H1 (cell line): Measurements from ENCODE around the gene TTBK2. TPM values are rescaled to one million over a fixed set of nuclear protein-coding genes. Genes with fewer than 3 reads are reported as not detected.

Source experiments
- CHD2 ChIP-seq: IDR thresholded peaks from 2 replicates; pipeline ENCODE4 v1.6.1; 2012; ENCODE audit warnings: low read length, improper control_type of control experiment
- EGR1 ChIP-seq: IDR thresholded peaks from 2 replicates; pipeline ENCODE4 v1.6.1; 2011; ENCODE audit warnings: low read depth, low read length, borderline replicate concordance
- EZH2 ChIP-seq: fragments of 200-600 bp; sonication (generic); IDR thresholded peaks from 2 replicates; pipeline ENCODE4 v1.7.1; 2012; ENCODE audit warnings: low read depth, mild to moderate bottlenecking, moderate library complexity, low read length, inconsistent platforms; ENCODE audit not compliant: severe bottlenecking
- HDAC6 ChIP-seq: IDR thresholded peaks from one replicate; pipeline ENCODE4 v1.7.1; 2012; ENCODE audit warnings: low read depth, mild to moderate bottlenecking, inconsistent platforms, low read length, moderate library complexity
- JUND ChIP-seq: IDR thresholded peaks from 2 replicates; pipeline ENCODE4 v1.6.1; 2011; ENCODE audit warnings: mild to moderate bottlenecking, improper control_type of control experiment, low read length
- KDM5A ChIP-seq: fragments of 200-600 bp; IDR thresholded peaks from 2 replicates; pipeline ENCODE4 v1.7.1; 2012; ENCODE audit warnings: mild to moderate bottlenecking, low read length, inconsistent platforms, mixed read lengths
- PHF8 ChIP-seq: fragments of 200-600 bp; sonication (generic); conservative IDR thresholded peaks from 2 replicates; pipeline ENCODE4 v1.7.1; 2012; ENCODE audit warnings: low read depth, mild to moderate bottlenecking, inconsistent platforms, low read length, moderate library complexity
- RBBP5 ChIP-seq: IDR thresholded peaks from 2 replicates; pipeline ENCODE4 v1.7.1; 2012; ENCODE audit warnings: low read depth, mild to moderate bottlenecking, inconsistent platforms, low read length, moderate library complexity, borderline replicate concordance
- SIRT6 ChIP-seq: IDR thresholded peaks from one replicate; pipeline ENCODE4 v1.7.1; 2012; ENCODE audit warnings: low read length, inconsistent platforms
- SP4 ChIP-seq: IDR thresholded peaks from 2 replicates; pipeline ENCODE4 v1.6.1; 2012; ENCODE audit warnings: low read length, inconsistent platforms
- polyA plus RNA-seq, 7 experiments: library from polyadenylated mRNA; depleted of rRNA in 3 of 7; stranded (reverse) in 5 of 7; unstranded in 2 of 7; fragments of >200 nt in 5 of 7; fragments of 200-250 nt in 2 of 7; gene quantifications; 1 replicate in 5 of 7; 2 replicates in 1 of 7; 4 replicates in 1 of 7; pipeline versions ENCODE4 v1.2.1 to v1.2.3, GENCODE V29; 2011 to 2013; ENCODE audit warnings: missing spikeins in 2 of 7, mixed read lengths in 2 of 7
- total RNA-seq: library from RNA; stranded (reverse); fragmentation: NEBNext Ultra II Directional; extraction: Animal tissue kit (Norgen Biotek cat#: 25700); gene quantifications from 2 replicates; pipeline ENCODE4 v1.2.1, GENCODE V29; 2021
- TF ChIP-seq, protein P1 (sequence below): fragments of 300-600 bp; sonication (generic); IDR thresholded peaks from 2 replicates; pipeline ENCODE4 v1.7.1; 2012; ENCODE audit warnings: low read length, moderate library complexity, mild to moderate bottlenecking, inconsistent platforms; ENCODE audit not compliant: insufficient replicate concordance
- TF ChIP-seq, protein P2 (sequence below): IDR thresholded peaks from 2 replicates; pipeline ENCODE4 v1.6.1; 2011; ENCODE audit warnings: low read length, improper control_type of control experiment

TTBK2 gene
- total and polyA plus RNA-seq, 2 of the 8 experiments (the other 6 are each of a cell fraction or from before 2014, with no cell fraction given): 2.7 to 18.2 TPM

- TF ChIP-seq, protein P1, sequence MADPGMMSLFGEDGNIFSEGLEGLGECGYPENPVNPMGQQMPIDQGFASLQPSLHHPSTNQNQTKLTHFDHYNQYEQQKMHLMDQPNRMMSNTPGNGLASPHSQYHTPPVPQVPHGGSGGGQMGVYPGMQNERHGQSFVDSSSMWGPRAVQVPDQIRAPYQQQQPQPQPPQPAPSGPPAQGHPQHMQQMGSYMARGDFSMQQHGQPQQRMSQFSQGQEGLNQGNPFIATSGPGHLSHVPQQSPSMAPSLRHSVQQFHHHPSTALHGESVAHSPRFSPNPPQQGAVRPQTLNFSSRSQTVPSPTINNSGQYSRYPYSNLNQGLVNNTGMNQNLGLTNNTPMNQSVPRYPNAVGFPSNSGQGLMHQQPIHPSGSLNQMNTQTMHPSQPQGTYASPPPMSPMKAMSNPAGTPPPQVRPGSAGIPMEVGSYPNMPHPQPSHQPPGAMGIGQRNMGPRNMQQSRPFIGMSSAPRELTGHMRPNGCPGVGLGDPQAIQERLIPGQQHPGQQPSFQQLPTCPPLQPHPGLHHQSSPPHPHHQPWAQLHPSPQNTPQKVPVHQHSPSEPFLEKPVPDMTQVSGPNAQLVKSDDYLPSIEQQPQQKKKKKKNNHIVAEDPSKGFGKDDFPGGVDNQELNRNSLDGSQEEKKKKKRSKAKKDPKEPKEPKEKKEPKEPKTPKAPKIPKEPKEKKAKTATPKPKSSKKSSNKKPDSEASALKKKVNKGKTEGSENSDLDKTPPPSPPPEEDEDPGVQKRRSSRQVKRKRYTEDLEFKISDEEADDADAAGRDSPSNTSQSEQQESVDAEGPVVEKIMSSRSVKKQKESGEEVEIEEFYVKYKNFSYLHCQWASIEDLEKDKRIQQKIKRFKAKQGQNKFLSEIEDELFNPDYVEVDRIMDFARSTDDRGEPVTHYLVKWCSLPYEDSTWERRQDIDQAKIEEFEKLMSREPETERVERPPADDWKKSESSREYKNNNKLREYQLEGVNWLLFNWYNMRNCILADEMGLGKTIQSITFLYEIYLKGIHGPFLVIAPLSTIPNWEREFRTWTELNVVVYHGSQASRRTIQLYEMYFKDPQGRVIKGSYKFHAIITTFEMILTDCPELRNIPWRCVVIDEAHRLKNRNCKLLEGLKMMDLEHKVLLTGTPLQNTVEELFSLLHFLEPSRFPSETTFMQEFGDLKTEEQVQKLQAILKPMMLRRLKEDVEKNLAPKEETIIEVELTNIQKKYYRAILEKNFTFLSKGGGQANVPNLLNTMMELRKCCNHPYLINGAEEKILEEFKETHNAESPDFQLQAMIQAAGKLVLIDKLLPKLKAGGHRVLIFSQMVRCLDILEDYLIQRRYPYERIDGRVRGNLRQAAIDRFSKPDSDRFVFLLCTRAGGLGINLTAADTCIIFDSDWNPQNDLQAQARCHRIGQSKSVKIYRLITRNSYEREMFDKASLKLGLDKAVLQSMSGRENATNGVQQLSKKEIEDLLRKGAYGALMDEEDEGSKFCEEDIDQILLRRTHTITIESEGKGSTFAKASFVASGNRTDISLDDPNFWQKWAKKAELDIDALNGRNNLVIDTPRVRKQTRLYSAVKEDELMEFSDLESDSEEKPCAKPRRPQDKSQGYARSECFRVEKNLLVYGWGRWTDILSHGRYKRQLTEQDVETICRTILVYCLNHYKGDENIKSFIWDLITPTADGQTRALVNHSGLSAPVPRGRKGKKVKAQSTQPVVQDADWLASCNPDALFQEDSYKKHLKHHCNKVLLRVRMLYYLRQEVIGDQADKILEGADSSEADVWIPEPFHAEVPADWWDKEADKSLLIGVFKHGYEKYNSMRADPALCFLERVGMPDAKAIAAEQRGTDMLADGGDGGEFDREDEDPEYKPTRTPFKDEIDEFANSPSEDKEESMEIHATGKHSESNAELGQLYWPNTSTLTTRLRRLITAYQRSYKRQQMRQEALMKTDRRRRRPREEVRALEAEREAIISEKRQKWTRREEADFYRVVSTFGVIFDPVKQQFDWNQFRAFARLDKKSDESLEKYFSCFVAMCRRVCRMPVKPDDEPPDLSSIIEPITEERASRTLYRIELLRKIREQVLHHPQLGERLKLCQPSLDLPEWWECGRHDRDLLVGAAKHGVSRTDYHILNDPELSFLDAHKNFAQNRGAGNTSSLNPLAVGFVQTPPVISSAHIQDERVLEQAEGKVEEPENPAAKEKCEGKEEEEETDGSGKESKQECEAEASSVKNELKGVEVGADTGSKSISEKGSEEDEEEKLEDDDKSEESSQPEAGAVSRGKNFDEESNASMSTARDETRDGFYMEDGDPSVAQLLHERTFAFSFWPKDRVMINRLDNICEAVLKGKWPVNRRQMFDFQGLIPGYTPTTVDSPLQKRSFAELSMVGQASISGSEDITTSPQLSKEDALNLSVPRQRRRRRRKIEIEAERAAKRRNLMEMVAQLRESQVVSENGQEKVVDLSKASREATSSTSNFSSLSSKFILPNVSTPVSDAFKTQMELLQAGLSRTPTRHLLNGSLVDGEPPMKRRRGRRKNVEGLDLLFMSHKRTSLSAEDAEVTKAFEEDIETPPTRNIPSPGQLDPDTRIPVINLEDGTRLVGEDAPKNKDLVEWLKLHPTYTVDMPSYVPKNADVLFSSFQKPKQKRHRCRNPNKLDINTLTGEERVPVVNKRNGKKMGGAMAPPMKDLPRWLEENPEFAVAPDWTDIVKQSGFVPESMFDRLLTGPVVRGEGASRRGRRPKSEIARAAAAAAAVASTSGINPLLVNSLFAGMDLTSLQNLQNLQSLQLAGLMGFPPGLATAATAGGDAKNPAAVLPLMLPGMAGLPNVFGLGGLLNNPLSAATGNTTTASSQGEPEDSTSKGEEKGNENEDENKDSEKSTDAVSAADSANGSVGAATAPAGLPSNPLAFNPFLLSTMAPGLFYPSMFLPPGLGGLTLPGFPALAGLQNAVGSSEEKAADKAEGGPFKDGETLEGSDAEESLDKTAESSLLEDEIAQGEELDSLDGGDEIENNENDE: no peak
- no peak for TF ChIP-seq SIRT6
- TF ChIP-seq CHD2: no peak
- no peak for TF ChIP-seq KDM5A
- TF ChIP-seq, protein P2, sequence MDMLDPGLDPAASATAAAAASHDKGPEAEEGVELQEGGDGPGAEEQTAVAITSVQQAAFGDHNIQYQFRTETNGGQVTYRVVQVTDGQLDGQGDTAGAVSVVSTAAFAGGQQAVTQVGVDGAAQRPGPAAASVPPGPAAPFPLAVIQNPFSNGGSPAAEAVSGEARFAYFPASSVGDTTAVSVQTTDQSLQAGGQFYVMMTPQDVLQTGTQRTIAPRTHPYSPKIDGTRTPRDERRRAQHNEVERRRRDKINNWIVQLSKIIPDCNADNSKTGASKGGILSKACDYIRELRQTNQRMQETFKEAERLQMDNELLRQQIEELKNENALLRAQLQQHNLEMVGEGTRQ: no peak
- no peak for TF ChIP-seq PHF8
- no peak for TF ChIP-seq RBBP5
- no peak for TF ChIP-seq EGR1
- TF ChIP-seq JUND: no peak
- no peak for TF ChIP-seq EZH2
- TF ChIP-seq SP4: no peak
- no peak for TF ChIP-seq HDAC6
Observed at GRCh38 chr15:42759093-42759492, 161.5 kb downstream of the TTBK2 start (continued).
